T-helper 2 cell treated with Interferon-gamma antibody and Interleukin-4, amounts not matched to agents 100 ng/mL and 5 ng/mL, for 36 hours (primary cell): ENCODE measurements around the gene USP9X. TPM values are rescaled to one million over a fixed set of nuclear protein-coding genes. Genes with fewer than 3 reads are reported as not detected.
"Not testable (repeated sequence)": the region's sequence is repeated elsewhere in the genome, so short reads cannot be mapped to it uniquely, and the experiment has no call there.

Experiments used
- intact Hi-C: fragments of 100-400 bp; cut with micrococcal nuclease; formaldehyde crosslinking; loops from one replicate; pipeline ENCODE4 v1.15.1; 2023
- total RNA-seq: library from RNA; stranded (reverse); gene quantifications from 2 replicates; pipeline ENCODE4 v1.2.3, GENCODE V29; 2022

Gene USP9X
- total RNA-seq, 1 donor from 2014 or later: 40.5 TPM

DNA sequence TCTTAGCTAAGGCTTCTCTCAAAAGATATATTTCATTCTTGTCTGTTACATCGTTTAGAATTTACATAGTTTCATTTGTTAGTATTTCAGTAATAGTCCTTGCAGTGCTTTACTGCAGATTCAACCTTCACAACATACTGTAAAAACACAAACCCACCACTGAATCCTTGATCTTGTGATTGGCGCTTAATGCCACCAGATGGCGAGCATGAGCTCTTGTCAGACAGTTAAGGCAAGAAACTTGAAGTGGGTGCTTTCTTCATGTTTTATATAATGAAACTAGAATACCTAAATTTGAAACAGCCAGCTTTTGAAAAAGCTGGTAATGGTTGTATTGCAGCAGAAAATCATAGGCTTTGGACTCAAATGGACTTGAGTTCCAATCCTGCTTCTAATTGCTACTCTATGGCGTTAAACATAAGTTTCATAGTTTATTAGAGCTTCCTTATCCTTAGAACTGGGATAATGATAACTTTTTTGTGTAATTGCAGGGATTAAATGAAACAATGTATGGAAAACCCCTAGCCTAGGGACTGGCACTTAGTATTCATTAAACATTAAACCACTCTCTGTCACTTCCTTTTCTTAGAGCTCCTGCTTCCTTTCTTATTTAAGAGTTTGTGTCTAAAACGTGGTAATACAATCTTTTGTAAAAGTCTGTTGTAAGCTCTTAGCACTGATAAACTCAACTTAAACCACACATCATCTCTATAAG, 95.1 kb downstream of the USP9X start:
- intact Hi-C loops: loop anchor here (1.0 kb wide), 1 partner anchor 73 kb away; no protein-coding TSS in a partner anchor

DNA sequence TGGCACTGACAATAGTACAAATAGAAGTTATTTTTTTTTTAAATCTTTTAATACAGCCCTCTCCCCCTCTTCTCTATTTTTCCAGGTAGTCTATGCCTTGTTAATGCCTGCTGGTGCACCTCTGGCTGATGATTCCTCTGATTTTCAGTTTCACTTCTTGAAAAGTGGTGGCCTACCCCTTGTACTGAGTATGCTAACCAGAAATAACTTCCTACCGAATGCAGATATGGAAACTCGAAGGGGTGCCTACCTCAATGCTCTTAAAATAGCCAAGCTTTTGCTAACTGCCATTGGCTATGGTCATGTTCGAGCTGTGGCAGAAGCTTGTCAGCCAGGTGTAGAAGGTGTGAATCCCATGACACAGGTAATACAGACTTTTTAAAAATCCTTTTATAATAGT, 99.1 kb downstream of the USP9X start:
- intact Hi-C loops: no loop called here

DNA sequence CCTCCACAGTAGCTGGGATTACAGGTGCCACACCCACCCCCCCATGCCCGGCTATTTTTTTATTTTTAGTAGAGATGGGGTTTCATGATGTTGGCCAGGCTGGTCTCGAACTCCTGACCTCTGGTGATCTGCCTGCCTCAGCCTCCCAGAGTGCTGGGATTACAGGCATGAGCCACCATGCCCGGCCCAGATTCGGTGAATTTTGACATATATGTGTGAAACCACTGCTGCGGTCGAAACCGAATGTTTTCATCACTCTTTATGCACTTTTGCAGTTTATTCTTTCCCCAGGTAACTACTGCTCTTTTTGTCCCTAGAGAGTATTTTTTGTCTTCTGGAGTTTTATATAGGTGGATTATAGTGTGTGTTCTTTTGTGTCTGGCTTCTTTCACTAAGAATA, 101.7 kb downstream of the USP9X start:
- intact Hi-C loops: not testable (repeated sequence)

DNA sequence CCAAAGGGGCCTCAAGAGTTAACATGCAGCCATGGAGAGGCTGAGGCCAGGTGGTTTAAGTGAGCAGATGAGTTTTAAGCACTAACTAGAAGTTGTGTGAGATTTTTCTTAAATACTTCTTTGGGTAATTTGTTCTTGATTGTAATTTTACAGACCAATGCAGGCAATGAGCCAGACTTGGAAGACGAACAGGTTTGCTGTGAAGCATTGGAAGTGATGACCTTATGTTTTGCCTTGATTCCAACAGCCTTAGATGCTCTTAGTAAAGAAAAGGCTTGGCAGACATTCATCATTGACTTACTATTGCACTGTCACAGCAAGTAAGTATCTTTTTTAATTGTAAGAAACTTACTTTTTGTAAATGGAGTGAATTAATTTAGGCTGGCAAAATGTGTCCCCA, 103.9 kb downstream of the USP9X start:
- intact Hi-C loops: no loop called here

DNA sequence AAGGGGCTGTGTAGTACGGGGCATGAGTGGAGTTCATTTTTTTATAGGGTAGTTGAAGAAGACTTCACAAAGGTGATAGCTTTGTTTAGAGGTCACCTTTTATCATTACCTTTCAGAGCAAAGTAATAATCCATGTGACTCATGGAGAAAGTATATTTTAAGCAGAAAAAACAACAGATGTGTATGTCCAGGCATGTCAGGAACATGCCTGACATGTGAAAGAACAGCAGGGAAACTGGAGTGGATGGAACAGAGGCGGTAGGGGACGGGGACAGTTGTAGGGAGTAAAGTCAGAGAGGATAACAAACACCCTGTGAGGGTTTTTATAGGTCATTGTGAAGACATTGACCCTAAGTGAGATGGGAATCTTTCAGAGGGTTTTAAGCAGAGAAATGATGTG, 107.6 kb downstream of the USP9X start:
- intact Hi-C loops: no loop called here

DNA sequence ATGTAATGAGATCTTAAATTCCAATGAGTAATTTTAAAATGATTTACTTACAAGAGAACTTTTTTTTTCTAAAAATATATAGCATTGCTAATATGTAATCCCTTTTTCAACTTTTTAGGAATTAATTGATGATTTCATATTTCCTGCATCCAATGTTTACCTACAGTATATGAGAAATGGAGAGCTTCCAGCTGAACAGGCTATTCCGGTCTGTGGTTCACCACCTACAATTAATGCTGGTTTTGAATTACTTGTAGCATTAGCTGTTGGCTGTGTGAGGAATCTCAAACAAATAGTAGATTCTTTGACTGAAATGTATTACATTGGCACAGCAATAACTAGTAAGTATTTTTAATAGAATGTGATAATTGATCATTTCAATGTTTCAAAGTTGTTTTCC, 113.2 kb downstream of the USP9X start:
- intact Hi-C loops: no loop called here

DNA sequence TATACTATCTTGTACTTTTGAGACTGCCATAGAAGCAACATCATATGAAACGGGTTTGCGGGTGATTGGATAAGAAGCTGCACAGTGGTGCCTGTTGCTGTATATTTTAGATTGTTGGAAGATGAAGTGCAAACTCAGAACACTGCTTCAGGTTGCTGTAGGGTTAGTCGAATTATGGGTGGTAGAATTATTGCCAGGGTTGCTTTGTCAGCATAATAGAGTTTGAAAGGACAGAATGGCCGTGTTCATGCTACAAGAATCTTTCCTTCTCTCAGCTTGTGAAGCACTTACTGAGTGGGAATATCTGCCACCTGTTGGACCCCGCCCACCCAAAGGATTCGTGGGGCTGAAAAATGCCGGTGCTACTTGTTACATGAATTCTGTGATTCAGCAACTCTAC, 115.5 kb downstream of the USP9X start:
- intact Hi-C loops: no loop called here

DNA sequence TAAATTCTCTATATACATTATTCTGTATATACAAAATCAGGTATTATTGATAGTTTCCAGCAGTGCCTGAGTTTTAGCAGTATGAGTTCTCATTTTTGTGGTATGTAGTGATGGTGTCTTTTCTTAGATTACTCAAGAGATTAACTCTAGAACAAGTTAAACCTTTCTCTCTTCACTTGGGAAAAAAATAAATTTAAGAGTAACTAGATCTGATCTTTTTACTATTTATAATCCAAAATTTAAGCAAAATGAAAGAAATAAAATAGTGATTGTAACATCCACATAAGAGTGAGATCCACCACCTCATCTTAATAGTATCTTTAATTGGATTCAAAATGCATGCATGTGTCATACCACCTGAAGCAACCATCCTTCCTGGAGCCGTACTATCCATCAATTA, 124.6 kb downstream of the USP9X start:
- intact Hi-C loops: no loop called here

DNA sequence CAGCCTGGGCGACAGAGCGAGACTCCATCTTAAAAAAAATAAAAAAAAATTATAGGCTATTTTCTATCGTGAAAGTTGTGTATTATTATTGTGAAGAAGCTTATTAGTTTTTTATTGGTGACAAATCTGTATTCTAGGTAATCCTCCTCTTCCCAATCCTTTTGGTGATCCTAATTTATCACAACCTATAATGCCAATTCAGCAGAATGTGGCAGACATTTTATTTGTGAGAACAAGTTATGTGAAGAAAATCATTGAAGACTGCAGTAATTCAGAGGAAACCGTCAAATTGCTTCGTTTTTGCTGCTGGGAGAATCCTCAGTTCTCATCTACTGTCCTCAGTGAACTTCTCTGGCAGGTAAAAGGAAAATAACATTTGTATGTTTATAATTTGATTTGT, 139.4 kb downstream of the USP9X start:
- intact Hi-C loops: no loop called here

DNA sequence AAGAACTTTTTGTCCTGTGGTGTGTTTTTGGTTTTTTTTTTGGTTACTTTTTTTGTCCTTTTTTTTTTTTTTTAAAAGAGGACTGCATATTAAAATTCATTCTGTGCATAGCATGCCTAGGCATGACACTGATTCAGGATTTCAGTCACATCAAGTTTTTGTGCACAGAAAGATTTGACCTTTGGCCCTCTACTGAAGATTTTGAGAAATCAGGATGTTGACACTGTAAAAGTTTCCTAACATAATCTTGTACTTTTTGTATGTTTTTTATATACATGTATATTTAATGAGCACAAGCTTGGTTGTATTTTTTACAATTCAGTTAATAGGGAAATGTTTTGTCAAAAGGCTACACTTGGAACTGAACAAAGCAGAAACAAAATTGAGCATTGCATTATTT, 148.7 kb downstream of the USP9X start:
- intact Hi-C loops: no loop called here

DNA sequence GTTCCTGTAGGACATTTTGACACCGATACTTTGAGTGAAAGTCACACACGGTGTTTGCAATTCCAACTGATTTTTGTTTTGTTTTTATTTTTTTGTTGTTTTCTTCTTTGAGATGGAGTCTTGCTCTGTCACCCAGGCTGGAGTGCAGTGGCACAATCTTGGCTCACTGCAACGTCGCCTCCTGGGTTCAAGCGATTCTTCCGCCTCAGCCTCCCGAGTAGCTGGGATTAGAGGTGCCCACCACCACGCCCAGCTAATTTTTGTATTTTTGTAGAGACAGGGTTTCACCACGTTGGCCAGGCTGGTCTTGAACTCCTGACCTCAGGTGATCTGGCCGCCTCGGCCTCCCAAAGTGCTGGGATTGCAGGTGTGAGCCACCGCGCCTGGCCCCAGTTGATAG, 149.2 kb downstream of the USP9X start:
- intact Hi-C loops: not testable (repeated sequence)

DNA sequence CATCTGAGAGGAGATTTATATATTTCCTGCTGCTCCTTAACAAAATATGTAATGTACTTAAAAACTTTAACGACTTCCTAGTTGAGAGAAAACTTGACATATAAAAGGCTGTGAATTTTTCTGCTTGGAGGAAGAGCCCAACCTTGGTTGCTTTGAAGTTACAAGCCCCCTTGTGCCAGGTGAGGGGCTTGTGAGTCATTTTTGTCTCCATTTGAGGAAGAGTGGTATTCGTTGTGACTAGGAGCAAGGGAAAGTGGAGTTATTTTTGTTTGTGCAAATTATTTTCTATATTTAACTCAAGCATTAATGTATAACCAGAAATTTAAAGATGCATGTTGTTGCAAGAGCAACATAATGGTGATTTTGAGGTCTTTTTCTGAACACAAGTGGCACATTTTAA, 149.7 kb downstream of the USP9X start:
- intact Hi-C loops: no loop called here

DNA sequence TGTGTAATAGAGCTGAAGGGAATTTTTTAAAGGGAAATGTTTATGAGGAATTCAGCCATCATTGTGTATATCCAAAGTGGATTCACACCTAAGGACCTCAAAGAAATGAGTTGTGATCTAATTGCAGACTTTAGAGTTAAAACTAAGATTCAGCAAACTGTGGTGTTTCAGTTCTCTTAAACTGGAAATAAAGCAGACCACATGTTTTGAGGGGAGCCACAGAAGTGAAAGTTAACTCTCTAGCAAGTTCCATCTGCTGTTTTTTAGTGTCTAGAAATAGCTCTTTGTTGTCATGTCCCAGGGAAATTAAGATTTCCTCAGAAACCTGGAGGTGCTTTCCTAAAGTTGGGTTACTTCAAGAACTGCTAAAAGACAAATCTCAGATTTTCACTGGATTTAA, 151.4 kb downstream of the USP9X start:
- intact Hi-C loops: no loop called here

DNA sequence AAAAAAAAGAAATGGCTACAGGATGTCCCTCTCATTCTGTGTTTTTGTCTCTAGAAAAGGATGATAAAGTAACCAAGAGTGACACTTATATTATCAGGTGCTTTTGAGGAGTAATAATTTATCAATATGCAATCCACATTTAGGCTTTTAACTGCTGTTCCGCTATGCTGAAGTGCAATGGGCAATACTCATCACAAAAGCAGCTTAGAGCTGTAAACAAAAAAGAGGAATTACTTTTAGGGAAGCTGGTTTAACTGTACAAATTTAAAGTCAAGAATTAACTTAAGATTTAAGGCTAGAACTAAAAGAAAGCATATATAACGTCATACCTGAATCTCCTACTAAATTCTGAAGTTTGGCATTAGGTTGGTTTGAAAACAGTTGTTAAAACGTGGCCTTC, 155.3 kb downstream of the USP9X start:
- intact Hi-C loops: no loop called here

DNA sequence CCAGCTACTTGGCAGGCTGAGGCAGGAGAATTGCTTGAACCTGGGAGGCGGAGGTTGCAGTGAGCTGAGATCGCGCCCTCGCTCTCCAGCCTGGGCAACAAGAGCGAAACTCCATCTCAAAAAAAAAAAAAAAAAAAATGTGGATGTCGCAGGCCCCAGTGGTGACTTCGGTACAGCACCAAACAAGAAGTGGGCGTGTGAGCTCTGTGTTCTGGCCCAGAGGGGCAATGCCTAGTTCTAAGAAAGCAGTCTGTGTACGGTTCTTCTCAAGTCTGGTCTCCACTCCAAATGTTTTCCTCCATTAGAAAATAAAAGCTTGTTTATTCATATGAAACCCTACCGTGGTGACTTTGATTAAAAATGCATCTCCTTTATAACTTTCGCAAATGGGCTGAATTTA, 156.7 kb downstream of the USP9X start:
- intact Hi-C loops: no loop called here

DNA sequence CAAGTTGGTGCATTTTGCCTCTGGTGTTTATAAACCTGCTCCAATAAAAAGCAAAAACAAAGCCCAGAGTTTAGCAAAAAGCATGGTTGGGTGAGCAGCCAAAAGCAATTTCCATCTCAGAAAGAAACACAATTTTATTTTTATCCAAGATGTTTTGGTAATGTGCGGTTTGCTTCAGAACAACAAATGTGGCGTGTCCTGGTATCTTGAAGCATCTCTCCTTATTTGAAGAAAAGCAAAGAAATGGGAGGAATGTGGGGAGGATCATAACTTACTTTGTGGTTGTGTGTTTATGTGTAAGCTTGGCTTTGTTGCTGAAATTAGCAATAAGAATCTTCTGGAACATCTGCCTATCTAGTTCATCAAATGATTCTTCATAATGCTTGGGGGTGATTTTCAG, 160.4 kb downstream of the USP9X start:
- intact Hi-C loops: no loop called here

DNA sequence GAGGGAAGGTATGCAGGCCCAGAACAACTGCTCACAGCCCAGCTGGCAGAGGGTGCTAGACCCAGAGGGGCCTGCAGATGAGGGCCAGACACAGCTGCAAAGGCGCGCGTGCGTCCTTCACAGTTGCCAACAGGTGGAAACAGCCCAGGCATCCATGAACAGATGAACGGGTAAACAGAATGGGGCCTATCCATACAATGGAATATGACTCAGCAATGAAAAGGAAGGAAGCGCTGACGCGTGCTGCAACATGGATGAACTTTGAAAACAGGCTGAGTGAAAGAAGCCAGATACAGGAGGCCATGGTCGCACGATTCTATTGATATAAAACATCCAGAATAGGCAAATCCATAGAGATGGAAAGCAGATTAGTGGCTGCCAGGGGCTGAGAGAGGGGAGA, 165.6 kb downstream of the USP9X start:
- intact Hi-C loops: no loop called here

DNA sequence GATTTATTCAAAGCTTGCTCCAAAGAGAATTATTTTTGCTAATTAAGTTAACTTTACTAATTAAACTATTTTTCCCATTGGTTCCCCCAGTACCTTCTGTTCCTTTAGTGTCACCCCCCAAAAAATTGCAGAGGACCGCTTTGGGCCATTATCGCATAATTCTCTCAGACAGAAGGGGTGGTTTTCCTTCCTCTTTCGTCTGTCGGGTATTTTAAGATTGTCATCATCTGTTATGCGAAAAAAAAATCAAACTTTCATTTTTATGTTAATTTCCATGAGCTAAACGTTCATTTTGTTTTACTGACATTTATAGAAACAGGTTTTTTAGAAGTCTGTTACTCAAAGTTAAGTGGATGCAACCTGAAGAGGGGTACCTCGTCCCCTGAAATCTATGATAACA, 172.6 kb downstream of the USP9X start:
- intact Hi-C loops: no loop called here

DNA sequence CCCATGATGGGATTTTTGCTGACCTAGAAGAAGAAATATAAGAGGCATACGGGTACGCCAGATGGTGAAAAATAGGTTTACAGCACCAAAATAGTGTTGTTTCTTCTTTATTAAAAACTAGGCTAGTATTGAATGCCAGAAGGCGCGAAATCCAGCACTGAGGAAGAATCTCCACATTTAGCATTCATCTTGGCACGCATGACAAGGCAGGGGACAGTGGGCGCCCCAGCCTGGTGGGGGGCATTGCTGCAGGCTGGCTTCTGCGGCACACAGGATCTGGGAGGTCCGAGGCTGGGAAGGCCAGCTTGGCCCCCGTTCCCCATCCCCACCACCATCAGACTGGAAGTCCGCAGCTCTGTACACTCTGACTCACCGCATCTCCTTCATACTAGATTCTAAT, 173.0 kb downstream of the USP9X start:
- intact Hi-C loops: no loop called here

DNA sequence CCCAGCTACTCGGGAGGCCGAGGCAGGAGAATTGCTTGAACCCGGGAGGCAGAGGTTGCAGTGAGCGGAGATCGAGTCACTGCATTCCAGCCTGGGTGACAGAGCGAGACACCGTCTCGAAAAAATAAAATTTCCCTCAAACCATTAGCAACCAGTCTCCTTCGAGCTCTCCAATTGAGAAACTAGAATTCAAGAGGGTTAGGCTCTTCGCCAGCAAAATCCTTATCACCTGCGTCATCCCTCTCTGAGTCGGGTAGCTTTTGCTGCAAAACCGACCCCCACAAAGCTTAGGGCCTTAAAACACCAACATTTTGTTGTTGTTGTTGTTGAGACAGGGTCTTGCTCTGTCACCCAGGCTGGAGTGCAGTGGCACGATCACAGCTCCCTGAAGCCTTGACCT, 173.6 kb downstream of the USP9X start:
- intact Hi-C loops: no loop called here

DNA sequence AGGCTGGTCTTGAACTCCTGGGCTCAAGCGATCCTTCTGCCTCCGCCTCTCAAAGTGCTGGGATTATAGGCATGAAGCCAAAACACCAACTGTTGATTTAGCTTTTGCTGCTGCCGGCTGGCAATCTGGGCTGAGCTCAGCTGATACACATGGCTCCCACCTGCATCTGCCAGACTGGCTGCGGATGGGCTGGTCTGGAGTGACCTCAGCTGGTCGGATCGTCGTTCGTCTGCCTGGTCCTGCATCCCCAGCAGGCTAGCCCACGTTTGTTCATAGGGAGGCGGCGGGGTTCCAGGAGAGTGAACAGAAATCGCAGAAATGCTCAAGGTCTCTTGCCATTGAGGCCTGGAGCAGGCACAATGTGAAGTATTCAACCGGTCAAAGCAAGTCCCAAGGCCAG, 174.3 kb downstream of the USP9X start:
- intact Hi-C loops: no loop called here

DNA sequence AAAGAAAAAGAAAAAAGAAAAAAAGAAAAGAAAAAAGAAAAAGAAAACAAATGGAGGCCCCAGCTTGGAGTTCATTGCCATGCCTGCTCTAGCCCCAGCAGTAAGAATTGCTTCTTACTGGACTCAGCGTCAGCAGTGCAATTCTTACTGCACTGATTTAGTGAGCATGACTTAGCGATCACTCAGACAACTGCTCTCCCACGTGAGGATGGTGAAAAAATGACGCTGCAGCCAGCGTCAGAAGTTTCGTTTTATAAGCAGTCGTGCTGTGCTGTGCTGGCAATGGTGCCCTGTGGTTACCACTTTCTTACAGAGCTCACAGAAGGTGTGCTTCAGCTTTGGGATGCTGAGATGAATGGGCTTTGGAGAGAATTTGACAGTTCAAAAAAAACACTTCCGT, 180.4 kb downstream of the USP9X start:
- intact Hi-C loops: no loop called here

DNA sequence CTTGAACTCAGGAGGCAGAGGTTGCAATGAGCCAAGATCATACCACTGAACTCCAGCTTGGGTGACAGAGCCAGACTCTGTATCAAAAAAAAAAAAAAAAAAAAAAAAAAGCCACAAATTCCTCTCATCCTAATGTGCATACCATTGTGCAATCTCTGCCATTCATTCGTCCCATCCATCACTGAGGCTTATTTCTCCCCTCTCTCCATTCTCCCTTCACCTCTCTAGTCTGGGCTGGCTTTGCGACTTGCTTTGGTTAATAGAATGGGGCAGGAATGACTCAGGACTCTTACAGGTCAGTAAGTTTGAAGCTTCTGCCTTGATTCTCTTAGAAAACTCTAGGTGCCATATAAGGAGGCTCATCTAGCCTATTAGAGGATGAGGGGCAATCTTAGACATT, 188.4 kb downstream of the USP9X start:
- intact Hi-C loops: no loop called here
